Panc1 (cell line): Measurements from ENCODE around the gene SGIP1. TPM values are rescaled to one million over a fixed set of nuclear protein-coding genes. Genes with fewer than 3 reads are reported as not detected.

Source experiments
- ATAC-seq: fragments of 200-7000 bp; cut with Tn5 transposase; 2 replicates; pipeline ENCODE4 v1.9.1; 2020; ENCODE audit warnings: mild to moderate bottlenecking, moderate library complexity
- BruUV-seq: library from RNA; stranded (reverse); fragments of 400-500 nt; replicated peaks from 2 replicates; lab custom pipeline; 2021; lab: Mats Ljungman, UMichigan
- CTCF ChIA-PET: fragments of 300-600 bp; sonication (Branson Sonifier 250); formaldehyde crosslinking; loops from one replicate; lab custom pipeline; 2022; ENCODE audit warnings: antibody characterized with exemption; lab: Charles Lee
- POLR2A ChIA-PET: fragments of 300-600 bp; sonication (Branson Sonifier 250); formaldehyde crosslinking; loops from one replicate; lab custom pipeline; 2022; ENCODE audit warnings: antibody characterized with exemption; lab: Charles Lee
- DNase-seq: peaks from one replicate; pipeline ENCODE4 v3.0.0-alpha.2; 2010; ENCODE audit warnings: low read depth, low spot score
- H3K27ac ChIP-seq: 2 replicates; pipeline ENCODE4 v1.5.1; 2011; ENCODE audit warnings: mild to moderate bottlenecking, low read length, inconsistent platforms
- H3K27me3 ChIP-seq: fragments of 200-500 bp; sonication (Bioruptor generic); 2 replicates; pipeline ENCODE4 v1.6.0; 2014; ENCODE audit warnings: low read length, inconsistent platforms; ENCODE audit not compliant: control insufficient read depth, insufficient read depth
- H3K36me3 ChIP-seq: fragments of 200-500 bp; sonication (Bioruptor generic); 2 replicates; pipeline ENCODE4 v1.5.1; 2014; ENCODE audit warnings: inconsistent platforms, mild to moderate bottlenecking, low read length, moderate library complexity; ENCODE audit not compliant: control insufficient read depth, insufficient read depth
- H3K4me1 ChIP-seq: 2 replicates; pipeline ENCODE4 v1.5.1; 2011; ENCODE audit warnings: inconsistent platforms, mild to moderate bottlenecking, low read length, moderate library complexity; ENCODE audit not compliant: control insufficient read depth, insufficient read depth
- H3K4me3 ChIP-seq, 2 experiments: 2 replicates each; pipeline ENCODE4 v1.5.1; 2011 to 2012; ENCODE audit warnings: low read depth in 2 of 2, low read length in 2 of 2, mild to moderate bottlenecking in 2 of 2, inconsistent platforms in 1 of 2, moderate library complexity in 1 of 2
- H3K9me3 ChIP-seq: fragments of 200-500 bp; sonication (Bioruptor generic); 2 replicates; pipeline ENCODE4 v1.5.1; 2014; ENCODE audit warnings: low read depth, mild to moderate bottlenecking, inconsistent platforms, low read length, moderate library complexity; ENCODE audit not compliant: control insufficient read depth, insufficient read depth
- CTCF ChIP-seq: fragments of 450-650 bp; IDR thresholded peaks from 2 replicates; pipeline ENCODE4 v1.5.1; 2017; ENCODE audit warnings: mild to moderate bottlenecking
- POLR2AphosphoS5 ChIP-seq: IDR thresholded peaks from 2 replicates; pipeline ENCODE4 v1.6.1; 2012; ENCODE audit warnings: mild to moderate bottlenecking, low read depth, low read length, moderate library complexity
- REST ChIP-seq, 2 experiments: IDR thresholded peaks; 2 replicates each; pipeline ENCODE4 v1.6.1; 2011 to 2012; ENCODE audit warnings: low read depth in 2 of 2, control low read depth in 1 of 2, low read length in 1 of 2, mild to moderate bottlenecking in 1 of 2, moderate library complexity in 1 of 2; ENCODE audit not compliant: insufficient read depth in 1 of 2
- SIN3A ChIP-seq: IDR thresholded peaks from 2 replicates; pipeline ENCODE4 v1.6.1; 2012; ENCODE audit warnings: low read depth, mild to moderate bottlenecking, low read length, moderate library complexity, borderline replicate concordance; ENCODE audit not compliant: insufficient read depth
- TCF7L2 ChIP-seq: IDR thresholded peaks from 2 replicates; pipeline ENCODE4 v1.6.1; 2011; ENCODE audit warnings: mild to moderate bottlenecking, low read depth, low read length, inconsistent platforms
- in situ Hi-C: cut with HindIII; loops from 2 replicates; pipeline ENCODE4 v1.10.0; 2016; ENCODE audit warnings: low sequenced_read_pairs, low pct_unique_long_range_greater_than_20kb
- intact Hi-C: fragments of 100-400 bp; cut with micrococcal nuclease; formaldehyde crosslinking; loops from one replicate; pipeline ENCODE4 v1.10.0; 2022; ENCODE audit not compliant: unreplicated experiment
- total RNA-seq: library from RNA; stranded (reverse); gene quantifications from one replicate; pipeline ENCODE4 v1.2.1, GENCODE V29; 2021; ENCODE audit not compliant: unreplicated experiment

Gene SGIP1
- total RNA-seq, 1 experiment from 2014 or later = 1.6 TPM

GRCh38 chr1:66518654-66519053, 15.3 kb upstream of the SGIP1 start:
- CTCF ChIA-PET = no interaction called here
- in situ Hi-C loops = no loop called here
- POLR2A ChIA-PET = no interaction called here
- Histone ChIP-seq H3K4me3 (no peak overlapping the region), H3K27ac (no peak overlapping the region), H3K27me3 (no peaks in the 10 kb centered on the region), H3K9me3 (no peaks in the 10 kb centered on the region), H3K4me1 (no peaks in the 10 kb centered on the region), H3K36me3 (no peaks in the 10 kb centered on the region)
- no peak for ATAC-seq
- BruUV-seq = no TSS peak
- TF ChIP-seq TCF7L2 (no peak), SIN3A (no peak), CTCF (no peak), POLR2AphosphoS5 (no peak), REST (IDR thresholded peaks at IDR 0.05; ENCODE audit: insufficient read depth in 1 of 2, low read depth in 2 of 2, low read length in 1 of 2) (no peak)
- DNase-seq = no peak
- intact Hi-C loops = no loop called here

- in situ Hi-C loops (no loop called here), intact Hi-C loops (no loop called here)
- no peak overlapping the region for H3K4me3 ChIP-seq
- TF ChIP-seq SIN3A (no peak), TCF7L2 (no peak), CTCF (no peak), POLR2AphosphoS5 (no peak), REST (IDR thresholded peaks at IDR 0.05; ENCODE audit: insufficient read depth in 1 of 2, low read depth in 2 of 2, low read length in 1 of 2) (no peak)
- no peaks in the 10 kb centered on the region for H3K4me1 ChIP-seq
- BruUV-seq = no TSS peak
- DNase-seq (no peak), ATAC-seq (no peak)
- no peaks in the 10 kb centered on the region for H3K36me3 ChIP-seq
- CTCF ChIA-PET = no interaction called here
- H3K27ac ChIP-seq = no peak overlapping the region
- POLR2A ChIA-PET = no interaction called here
- no peaks in the 10 kb centered on the region for H3K27me3 ChIP-seq
- no peaks in the 10 kb centered on the region for H3K9me3 ChIP-seq
These were observed 14.0 kb upstream of the SGIP1 start for GRCh38 chr1:66519992-66520391.
